H9 (cell line): Measurements from ENCODE around the gene F2R. TPM values are rescaled to one million over a fixed set of nuclear protein-coding genes. Genes with fewer than 3 reads are reported as not detected.

Source experiments
- DNase-seq: peaks from one replicate; pipeline ENCODE4 v3.0.0-alpha.2; 2017
- H2AFZ ChIP-seq: one replicate; pipeline ENCODE4 v1.6.1; 2013; ENCODE audit warnings: mild to moderate bottlenecking, low read length, control low read depth, moderate library complexity
- H2AK5ac ChIP-seq: 2 replicates; pipeline ENCODE4 v1.6.1; 2013; ENCODE audit warnings: low read length, control low read depth, mixed read lengths; ENCODE audit not compliant: insufficient read length
- H2BK120ac ChIP-seq: one replicate; pipeline ENCODE4 v1.6.1; 2013; ENCODE audit warnings: low read depth, mild to moderate bottlenecking, low read length, control low read depth, inconsistent platforms; ENCODE audit not compliant: poor library complexity, severe bottlenecking
- H2BK12ac ChIP-seq: 2 replicates; pipeline ENCODE4 v1.6.1; 2013; ENCODE audit warnings: low read length, control low read depth, mixed read lengths, low read depth; ENCODE audit not compliant: insufficient read length
- H2BK15ac ChIP-seq: 2 replicates; pipeline ENCODE4 v1.6.1; 2013; ENCODE audit warnings: low read depth, low read length, control low read depth
- H2BK20ac ChIP-seq: one replicate; pipeline ENCODE4 v1.6.1; 2013; ENCODE audit warnings: low read depth, mild to moderate bottlenecking, low read length, control low read depth, inconsistent platforms; ENCODE audit not compliant: poor library complexity, severe bottlenecking
- H2BK5ac ChIP-seq: 2 replicates; pipeline ENCODE4 v1.6.1; 2013; ENCODE audit warnings: low read length, control low read depth, mixed read lengths; ENCODE audit not compliant: insufficient read length
- H3K14ac ChIP-seq: 2 replicates; pipeline ENCODE4 v1.6.1; 2013; ENCODE audit warnings: low read length, control low read depth; ENCODE audit not compliant: insufficient read depth
- H3K18ac ChIP-seq: 2 replicates; pipeline ENCODE4 v1.6.1; 2013; ENCODE audit warnings: low read depth, mild to moderate bottlenecking, mixed read lengths, low read length, control low read depth; ENCODE audit not compliant: insufficient read length
- H3K23ac ChIP-seq: 2 replicates; pipeline ENCODE4 v1.6.1; 2013; ENCODE audit warnings: low read length, control low read depth, mixed read lengths, low read depth; ENCODE audit not compliant: insufficient read length
- H3K23me2 ChIP-seq: 2 replicates; pipeline ENCODE4 v1.6.1; 2013; ENCODE audit warnings: low read depth, mild to moderate bottlenecking, mixed read lengths, low read length, control low read depth; ENCODE audit not compliant: insufficient read length, poor library complexity, severe bottlenecking
- H3K27ac ChIP-seq: 2 replicates; pipeline ENCODE4 v1.5.1; 2013; ENCODE audit warnings: low read length, control low read depth, mixed read lengths, low read depth; ENCODE audit not compliant: insufficient read length
- H3K27me3 ChIP-seq: 2 replicates; pipeline ENCODE4 v1.6.1; 2013; ENCODE audit warnings: low read length, control low read depth, inconsistent platforms; ENCODE audit not compliant: insufficient read depth
- H3K4ac ChIP-seq: 2 replicates; pipeline ENCODE4 v1.6.1; 2013; ENCODE audit warnings: low read depth, mild to moderate bottlenecking, control low read depth, inconsistent platforms, low read length, moderate library complexity
- H3K4me1 ChIP-seq: 2 replicates; pipeline ENCODE4 v1.6.1; 2013; ENCODE audit warnings: low read length, control low read depth, inconsistent platforms; ENCODE audit not compliant: insufficient read depth
- H3K4me2 ChIP-seq: 2 replicates; pipeline ENCODE4 v1.6.1; 2013; ENCODE audit warnings: low read length, control low read depth, mixed read lengths; ENCODE audit not compliant: insufficient read length, insufficient read depth
- H3K56ac ChIP-seq: 2 replicates; pipeline ENCODE4 v1.6.1; 2013; ENCODE audit warnings: low read depth, mild to moderate bottlenecking, mixed read lengths, low read length, control low read depth; ENCODE audit not compliant: insufficient read length
- H3K79me1 ChIP-seq: 2 replicates; pipeline ENCODE4 v1.6.1; 2013; ENCODE audit warnings: low read depth, mild to moderate bottlenecking, moderate library complexity, low read length, control low read depth, inconsistent platforms; ENCODE audit not compliant: insufficient read depth, poor library complexity, severe bottlenecking
- H3K79me2 ChIP-seq: 2 replicates; pipeline ENCODE4 v1.6.1; 2013; ENCODE audit warnings: low read length, control low read depth, inconsistent platforms; ENCODE audit not compliant: insufficient read depth
- H3K9ac ChIP-seq: 2 replicates; pipeline ENCODE4 v1.6.1; 2013; ENCODE audit warnings: low read length, control low read depth, mixed read lengths; ENCODE audit not compliant: insufficient read length; ENCODE audit errors: extremely low read depth
- H3K9me3 ChIP-seq: one replicate; pipeline ENCODE4 v1.6.1; 2013; ENCODE audit warnings: low read depth, low read length, inconsistent platforms; ENCODE audit not compliant: control insufficient read depth
- H3T11ph ChIP-seq: one replicate; pipeline ENCODE4 v1.6.1; 2013; ENCODE audit warnings: mild to moderate bottlenecking, low read length, control low read depth, inconsistent platforms
- H4K20me1 ChIP-seq: one replicate; pipeline ENCODE4 v1.6.1; 2013; ENCODE audit not compliant: control insufficient read depth, insufficient read length, insufficient read depth
- H4K5ac ChIP-seq: 2 replicates; pipeline ENCODE4 v1.6.1; 2013; ENCODE audit warnings: low read depth, mild to moderate bottlenecking, mixed read lengths, low read length, control low read depth; ENCODE audit not compliant: insufficient read length
- H4K8ac ChIP-seq: replicated peaks from 2 replicates; pipeline ENCODE4 v1.6.1; 2013; ENCODE audit warnings: low read length, control low read depth, mixed read lengths, low read depth; ENCODE audit not compliant: insufficient read length
- H4K91ac ChIP-seq: 2 replicates; pipeline ENCODE4 v1.6.1; 2013; ENCODE audit warnings: low read depth, mild to moderate bottlenecking, moderate library complexity, mixed read lengths, low read length, control low read depth; ENCODE audit not compliant: insufficient read length
- H3K27ac Mint-ChIP-seq, 3 experiments: 2 replicates in 2 of 3; 3 replicates in 1 of 3; pipeline ENCODE4 v1.8.0; 2020 to 2021; ENCODE audit warnings: mixed read lengths in 3 of 3, mild to moderate bottlenecking in 1 of 3, moderate library complexity in 1 of 3
- H3K27me3 Mint-ChIP-seq: 2 replicates; pipeline ENCODE4 v1.8.0; 2021; ENCODE audit warnings: low read depth, mild to moderate bottlenecking, moderate library complexity, mixed read lengths
- H3K36me3 Mint-ChIP-seq, 3 experiments: 2 replicates in 2 of 3; 3 replicates in 1 of 3; pipeline ENCODE4 v1.8.0; 2020 to 2021; ENCODE audit warnings: low read depth in 3 of 3, mixed read lengths in 3 of 3; ENCODE audit not compliant: insufficient read depth in 1 of 3
- H3K4me1 Mint-ChIP-seq, 2 experiments: 2 replicates each; pipeline ENCODE4 v1.8.0; 2020; ENCODE audit warnings: mixed read lengths in 2 of 2
- H3K4me3 Mint-ChIP-seq, 2 experiments: 2 replicates in 1 of 2; 3 replicates in 1 of 2; pipeline ENCODE4 v1.8.0; 2020 to 2021; ENCODE audit warnings: mild to moderate bottlenecking in 2 of 2, mixed read lengths in 2 of 2, moderate library complexity in 1 of 2
- H3K9me3 Mint-ChIP-seq, 2 experiments: 2 replicates in 1 of 2; 3 replicates in 1 of 2; pipeline ENCODE4 v1.8.0; 2020; ENCODE audit warnings: mild to moderate bottlenecking in 2 of 2, mixed read lengths in 2 of 2, moderate library complexity in 1 of 2
- WGBS: extraction: QIAGEN DNeasy Blood & Tissue Kit; methylation state at CpG from one replicate; pipeline ENCODE4 v1.1.7; 2013; ENCODE audit warnings: missing lambda C conversion rate, low lambda C conversion rate, mixed read lengths; ENCODE audit not compliant: insufficient read length; ENCODE audit errors: extremely low coverage; 5-methylcytosine and 5-hydroxymethylcytosine counted together
- total RNA-seq: library from RNA; stranded (reverse); gene quantifications from 2 replicates; pipeline ENCODE4 v1.2.1, GENCODE V29; 2021
- TF ChIP-seq, protein P1 (sequence below): fragments of 200-600 bp; sonication (generic); conservative IDR thresholded peaks from 3 replicates; pipeline ENCODE4 v1.8.0; 2021; ENCODE audit warnings: antibody characterized with exemption, mild to moderate bottlenecking

The F2R gene
- total RNA-seq, 1 experiment from 2014 or later, result 14.8 TPM

GRCh38 chr5:76754668-76755078, 38.7 kb downstream of the F2R start:
- Histone ChIP-seq H3K56ac (no peak overlapping the region), H4K91ac (no peak overlapping the region), H3K27me3 (no peaks in the 10 kb centered on the region), H3K9ac (no peak overlapping the region), H3T11ph (no peak overlapping the region), H3K79me2 (no peaks in the 10 kb centered on the region), H3K14ac (no peak overlapping the region; the same call in 1 of the 2 replicates), H3K18ac (no peak overlapping the region), H4K20me1 (no peaks in the 10 kb centered on the region), H2AK5ac (no peak overlapping the region), H3K27ac (no peak overlapping the region), H2AFZ (no peak overlapping the region), H3K23me2 (no peaks in the 10 kb centered on the region), H4K5ac (no peak overlapping the region), H4K8ac (no peak overlapping the region), H3K23ac (no peak overlapping the region), H2BK20ac (no peak overlapping the region), H3K79me1 (no peaks in the 10 kb centered on the region), H2BK120ac (no peak overlapping the region), H3K4me1 (no peaks in the 10 kb centered on the region), H3K9me3 (no peaks in the 10 kb centered on the region), H2BK12ac (no peak overlapping the region), H2BK15ac (no peak overlapping the region), H3K4me2 (no peak overlapping the region), H3K4ac (no peak overlapping the region), H2BK5ac (no peak overlapping the region)
- no peak for DNase-seq
- Mint-ChIP-seq H3K27ac (no peak overlapping the region), H3K4me3 (no peak overlapping the region), H3K4me1 (no peaks in the 10 kb centered on the region), H3K36me3 (no peaks in the 10 kb centered on the region), H3K27me3 (no peaks in the 10 kb centered on the region; the same call in 1 of the 2 replicates), H3K9me3 (no peaks in the 10 kb centered on the region)
- TF ChIP-seq, protein P1, sequence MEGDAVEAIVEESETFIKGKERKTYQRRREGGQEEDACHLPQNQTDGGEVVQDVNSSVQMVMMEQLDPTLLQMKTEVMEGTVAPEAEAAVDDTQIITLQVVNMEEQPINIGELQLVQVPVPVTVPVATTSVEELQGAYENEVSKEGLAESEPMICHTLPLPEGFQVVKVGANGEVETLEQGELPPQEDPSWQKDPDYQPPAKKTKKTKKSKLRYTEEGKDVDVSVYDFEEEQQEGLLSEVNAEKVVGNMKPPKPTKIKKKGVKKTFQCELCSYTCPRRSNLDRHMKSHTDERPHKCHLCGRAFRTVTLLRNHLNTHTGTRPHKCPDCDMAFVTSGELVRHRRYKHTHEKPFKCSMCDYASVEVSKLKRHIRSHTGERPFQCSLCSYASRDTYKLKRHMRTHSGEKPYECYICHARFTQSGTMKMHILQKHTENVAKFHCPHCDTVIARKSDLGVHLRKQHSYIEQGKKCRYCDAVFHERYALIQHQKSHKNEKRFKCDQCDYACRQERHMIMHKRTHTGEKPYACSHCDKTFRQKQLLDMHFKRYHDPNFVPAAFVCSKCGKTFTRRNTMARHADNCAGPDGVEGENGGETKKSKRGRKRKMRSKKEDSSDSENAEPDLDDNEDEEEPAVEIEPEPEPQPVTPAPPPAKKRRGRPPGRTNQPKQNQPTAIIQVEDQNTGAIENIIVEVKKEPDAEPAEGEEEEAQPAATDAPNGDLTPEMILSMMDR, result no peak
- no CpG with 5 or more reads among the region's 3 CpGs for WGBS
